Stimulated activated CD4-positive, alpha-beta T cell treated with anti-CD3 and anti-CD28 coated beads, Interleukin-2, amount 100 ng/mL, for 48 hours (primary cell): Measurements from ENCODE around the gene PTGES.

ENCODE experiments used
- DNase-seq, 2 donors: peaks; one replicate each; pipeline ENCODE4 v3.0.0-alpha.2; 2020

PTGES gene

GRCh38 chr9:129714511-129715061 is 38.3 kb downstream of the PTGES start:
- DNase-seq = no peak

DNA sequence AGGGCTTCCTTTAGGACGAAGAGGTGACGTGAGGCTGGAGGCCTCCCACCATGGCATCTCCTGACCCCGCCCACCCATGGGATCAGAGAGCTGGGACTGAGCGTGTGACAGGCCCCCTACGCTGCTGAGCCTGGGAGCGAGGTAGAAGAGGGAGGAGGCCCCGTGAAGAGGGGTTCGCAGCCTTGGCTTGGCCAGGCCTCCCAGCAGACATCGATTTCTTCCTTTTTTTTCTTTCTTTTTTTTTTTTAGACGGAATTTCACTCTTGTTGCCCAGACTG is 39.5 kb downstream of the PTGES start:
- DNase-seq = no peak

DNA sequence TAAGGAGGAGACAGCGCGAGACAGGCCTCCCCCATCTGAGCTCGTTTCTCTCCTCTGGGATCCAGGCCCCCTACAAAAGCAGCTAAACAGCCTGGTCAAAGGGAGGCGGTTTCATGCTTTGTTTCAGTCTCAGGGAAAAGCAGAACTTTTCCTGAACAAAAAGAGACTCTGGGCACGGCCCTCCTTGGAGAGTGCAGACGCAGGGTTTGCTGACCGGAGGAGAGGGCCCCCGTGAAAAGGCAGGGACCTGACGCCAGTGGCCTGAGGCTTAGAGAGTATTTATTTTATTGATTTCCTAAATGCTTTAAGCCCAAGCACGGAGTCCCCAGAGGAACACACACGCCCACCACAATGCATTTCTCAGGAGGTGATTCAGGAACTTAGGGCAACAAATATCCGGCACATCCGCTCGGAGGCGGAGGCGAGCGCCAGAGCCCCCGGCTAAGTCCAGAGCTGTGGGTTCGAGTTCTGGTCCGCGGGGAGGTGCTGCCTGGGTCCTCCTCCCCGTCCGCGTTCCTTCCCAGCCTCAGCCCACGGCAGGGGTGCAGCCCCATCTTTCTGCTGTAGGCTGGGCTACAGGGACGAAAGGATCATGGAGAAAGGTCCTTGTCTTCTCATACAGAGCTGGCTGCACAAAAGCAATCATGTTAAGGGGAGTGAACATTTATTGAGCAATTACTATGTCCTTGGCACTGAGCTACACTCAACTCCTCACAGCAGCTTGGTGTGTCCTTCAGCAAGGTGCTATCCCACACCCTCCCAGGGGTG is 40.0 kb downstream of the PTGES start:
- DNase-seq = no peak

GRCh38 chr9:129710169-129710453 is 42.7 kb downstream of the PTGES start:
- DNase-seq = no peak

GRCh38 chr9:129709438-129710168 is 43.2 kb downstream of the PTGES start:
- no peak for DNase-seq

DNA sequence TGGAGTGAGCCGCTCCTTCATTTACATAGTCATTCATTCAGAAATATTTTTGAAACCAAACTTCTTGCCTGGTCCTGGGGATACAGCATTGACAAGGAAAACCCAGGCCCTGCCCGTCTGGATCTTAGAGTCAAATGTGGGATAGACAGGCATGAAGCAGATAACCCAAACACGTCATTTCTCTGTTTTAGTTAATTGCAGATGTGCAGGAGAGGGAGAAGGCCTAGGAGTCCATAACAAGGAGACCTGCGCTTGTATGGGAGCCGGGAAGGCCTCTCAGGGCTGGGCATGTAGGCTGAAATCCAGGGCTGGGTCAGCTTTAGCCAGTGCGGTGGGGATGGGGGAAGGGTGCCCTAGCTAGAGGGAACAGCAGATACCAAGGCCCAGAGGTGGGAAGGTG is 44.0 kb downstream of the PTGES start:
- no peak for DNase-seq

DNA sequence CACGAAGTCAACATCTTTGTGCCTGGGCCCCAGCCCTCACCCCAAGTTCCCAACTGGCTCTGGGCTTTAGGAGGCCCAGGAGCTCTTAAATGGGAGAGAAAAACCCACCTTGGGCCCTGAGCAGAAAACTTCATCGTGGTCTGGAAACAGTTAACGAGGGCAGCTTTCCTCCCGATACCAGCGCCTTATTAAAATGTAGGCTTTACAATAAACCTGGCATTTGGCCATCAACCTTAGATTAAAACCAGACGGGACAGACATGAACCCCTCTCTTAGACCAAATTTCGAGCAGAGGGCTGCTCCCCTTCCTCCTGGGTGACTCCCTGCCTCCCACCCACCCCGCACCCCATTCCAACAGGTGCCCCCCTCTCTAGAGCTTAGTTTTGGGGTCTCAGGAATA is 48.0 kb downstream of the PTGES start:
- DNase-seq = no peak

GRCh38 chr9:129703667-129704355 is 49.0 kb downstream of the PTGES start:
- no peak for DNase-seq

GRCh38 chr9:129702589-129703520 is 50.0 kb downstream of the PTGES start:
- DNase-seq = no peak

- no peak for DNase-seq
Observed at GRCh38 chr9:129701549-129701948, 51.3 kb downstream of the PTGES start.

DNA sequence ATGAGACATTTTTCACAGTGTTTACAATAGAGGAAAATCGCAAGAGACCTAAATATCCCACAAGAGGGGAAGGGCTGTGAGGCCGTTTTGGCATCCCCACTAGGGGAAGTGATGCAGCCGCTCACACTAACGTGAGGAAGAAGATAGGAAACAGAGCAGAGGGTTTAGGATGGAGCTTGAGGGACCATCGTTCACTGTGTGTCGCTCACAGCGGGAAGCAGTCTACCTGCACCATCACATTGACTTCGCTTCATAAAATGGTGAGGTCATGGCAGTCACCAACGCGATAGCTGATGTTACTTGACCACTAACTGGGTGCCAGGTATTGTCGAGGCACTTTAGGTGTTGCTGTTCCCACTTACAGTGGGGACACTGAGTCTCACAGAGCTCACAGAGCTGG is 51.8 kb downstream of the PTGES start:
- no peak for DNase-seq

GRCh38 chr9:129698254-129698757 is 54.5 kb downstream of the PTGES start:
- no peak for DNase-seq

GRCh38 chr9:129697656-129698253 is 55.1 kb downstream of the PTGES start:
- DNase-seq = peak; percentile 34 to 51

DNA sequence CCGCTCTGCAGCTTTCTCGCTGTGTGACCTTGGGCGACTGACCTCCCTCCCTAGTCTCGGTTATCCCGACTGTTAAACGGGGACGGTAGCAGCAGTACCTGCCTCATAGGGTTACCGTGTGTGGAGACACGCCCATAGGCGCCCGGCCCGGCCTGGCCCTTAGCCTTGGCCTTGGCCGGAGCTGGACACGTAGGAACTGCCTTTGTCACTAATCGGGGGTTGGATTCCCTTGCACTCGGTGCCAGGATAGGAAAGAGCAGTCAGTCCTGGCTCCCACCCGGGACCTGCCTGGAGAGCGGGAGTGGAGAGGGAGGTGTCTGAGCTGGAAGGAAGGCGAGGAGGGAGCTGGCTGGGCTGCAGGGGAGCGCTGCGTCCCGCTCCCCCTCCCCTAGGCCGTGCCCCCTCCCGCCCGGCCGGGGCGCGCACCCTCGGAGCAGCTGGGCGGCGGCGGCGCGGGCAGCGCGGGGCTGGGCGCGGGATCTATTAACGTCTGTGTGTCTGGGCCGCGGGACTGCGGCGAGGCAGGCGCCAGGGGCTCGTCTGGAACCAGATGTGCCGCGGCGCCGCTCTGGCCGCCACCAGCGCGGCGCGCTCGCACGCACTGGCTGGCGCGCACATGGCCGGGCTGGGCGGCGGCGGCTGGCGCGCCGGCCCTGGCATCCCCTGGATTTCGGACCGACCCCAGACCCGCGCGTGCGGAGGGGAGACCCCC is 55.7 kb downstream of the PTGES start:
- peak in 1 of 2 donors; percentile 22 for DNase-seq

- DNase-seq = no peak
Observed at GRCh38 chr9:129695870-129696269, 57.0 kb downstream of the PTGES start.

DNA sequence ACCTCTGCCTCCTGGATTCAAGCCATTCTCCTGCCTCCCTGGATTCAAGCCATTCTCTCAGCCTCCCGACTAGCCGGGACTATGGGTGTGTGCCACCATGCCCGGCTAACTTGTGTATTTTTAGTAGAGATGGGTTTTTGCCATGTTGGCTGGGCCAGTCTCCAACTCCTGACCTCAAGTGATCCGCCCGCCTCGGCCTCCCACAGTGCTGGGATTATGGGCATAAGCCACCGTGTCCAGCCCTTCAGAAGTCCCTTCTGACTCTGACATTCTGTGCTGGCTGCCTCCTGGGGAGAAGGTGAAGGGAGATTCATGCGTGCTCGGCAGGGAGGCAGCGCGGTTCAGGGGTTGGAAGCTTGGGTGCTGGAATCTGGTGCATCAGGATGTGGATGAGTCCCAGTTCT is 58.6 kb downstream of the PTGES start:
- no peak for DNase-seq

DNA sequence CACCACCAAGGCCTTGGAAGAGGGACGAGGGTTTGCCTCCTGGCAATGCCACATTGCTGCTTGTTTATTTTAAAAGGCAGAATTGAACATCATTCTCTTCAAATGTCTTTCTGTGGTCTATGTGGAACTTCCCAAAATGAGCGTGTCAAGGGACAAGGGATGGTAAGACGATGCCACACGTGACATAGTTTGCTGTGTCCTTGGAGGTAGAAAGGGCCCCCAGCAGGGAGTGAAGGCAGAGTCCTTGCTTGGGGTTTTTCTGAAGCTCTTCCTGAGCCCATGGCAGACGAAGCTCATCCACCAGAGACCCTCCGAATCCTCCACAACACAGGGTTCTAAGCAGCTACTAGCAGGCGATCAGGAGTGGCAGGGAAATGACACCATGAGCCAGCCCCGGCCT is 59.1 kb downstream of the PTGES start:
- DNase-seq = no peak

GRCh38 chr9:129692534-129692933 is 60.3 kb downstream of the PTGES start:
- DNase-seq = no peak
